ENCODE results near the gene FCGBP.
"Not testable (repeated sequence)": the region's sequence is repeated elsewhere in the genome, so short reads cannot be mapped to it uniquely, and the experiment has no call there.

The FCGBP gene

DNA sequence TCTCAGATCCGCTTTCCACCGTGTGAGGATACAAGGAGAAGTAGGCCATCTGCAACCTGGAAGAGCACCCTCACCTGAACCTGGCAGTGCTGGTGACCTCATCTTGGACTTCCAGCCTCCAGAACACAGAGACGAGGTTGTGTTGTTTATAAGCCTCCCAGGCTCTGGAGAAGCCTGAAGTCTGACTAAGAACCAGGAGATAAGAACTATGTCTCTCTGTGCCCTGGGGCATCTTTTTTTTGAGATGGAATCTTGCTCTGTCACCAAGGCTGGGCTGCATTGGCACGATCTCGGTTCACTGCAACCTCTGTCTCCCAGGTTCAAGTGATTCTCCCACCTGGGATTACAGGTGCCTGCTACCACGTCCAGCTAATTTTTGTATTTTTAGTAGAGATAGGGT lies 14.5 kb downstream of the FCGBP start:
- FAIRE-seq, result no peak
- DNase-seq (ENCODE audit: low spot score), result no peak

DNA sequence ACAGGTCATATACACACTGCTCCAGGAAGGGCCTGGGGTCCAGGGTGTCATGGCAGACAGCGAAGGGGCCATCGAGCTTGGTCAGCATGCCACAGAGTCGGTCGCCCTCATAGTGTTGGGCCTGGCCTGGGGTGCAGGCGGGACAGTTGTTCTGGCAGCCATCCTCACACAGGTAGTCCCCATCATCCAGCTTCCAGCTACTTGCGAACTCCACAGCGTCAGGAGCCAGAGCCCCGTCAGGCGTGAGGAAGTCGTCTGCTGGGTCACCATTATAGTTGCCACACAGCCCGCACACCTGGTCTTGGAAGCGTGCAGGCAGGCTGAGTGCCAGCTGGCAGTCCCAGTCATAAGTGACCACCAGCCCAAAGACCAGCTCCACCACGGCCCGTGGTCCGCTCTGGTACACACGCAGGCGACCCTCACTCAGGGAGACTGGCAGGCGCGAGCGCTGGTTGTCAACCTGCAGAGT lies 16.2 kb downstream of the FCGBP start:
- DNase-seq (ENCODE audit: low spot score) (no peak), FAIRE-seq (no peak)

DNA sequence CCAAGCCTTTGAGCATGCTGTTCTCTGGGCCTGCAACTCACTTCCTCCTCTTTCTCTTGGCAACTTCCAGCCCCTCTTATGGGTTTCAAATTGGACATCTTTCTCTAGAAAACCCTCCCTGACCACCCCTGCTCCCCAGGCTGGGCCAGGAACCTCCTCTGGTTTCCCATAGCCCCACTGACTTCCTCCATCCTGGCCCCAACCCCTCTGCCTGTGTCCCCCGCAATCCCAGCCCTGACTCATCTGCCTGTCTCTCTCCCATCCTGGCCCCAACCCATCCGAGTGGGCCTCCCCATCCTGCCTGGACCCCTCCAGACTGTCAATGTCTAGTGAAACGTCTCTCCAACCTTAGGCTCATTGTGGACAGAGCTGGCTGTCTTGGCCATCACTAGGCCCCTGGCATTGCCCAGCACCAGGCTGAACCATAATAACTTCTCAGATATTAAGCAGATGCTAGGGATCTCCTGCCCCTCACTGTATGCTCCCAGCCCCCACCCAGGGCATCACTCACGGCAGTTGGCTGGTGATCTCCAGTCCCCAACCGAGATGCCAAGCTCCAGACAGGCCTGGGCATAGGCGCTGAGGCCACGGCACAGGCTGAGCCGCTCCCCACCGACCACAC lies 16.8 kb downstream of the FCGBP start:
- DNase-seq (ENCODE audit: low spot score), result no peak
- FAIRE-seq, result no peak

DNA sequence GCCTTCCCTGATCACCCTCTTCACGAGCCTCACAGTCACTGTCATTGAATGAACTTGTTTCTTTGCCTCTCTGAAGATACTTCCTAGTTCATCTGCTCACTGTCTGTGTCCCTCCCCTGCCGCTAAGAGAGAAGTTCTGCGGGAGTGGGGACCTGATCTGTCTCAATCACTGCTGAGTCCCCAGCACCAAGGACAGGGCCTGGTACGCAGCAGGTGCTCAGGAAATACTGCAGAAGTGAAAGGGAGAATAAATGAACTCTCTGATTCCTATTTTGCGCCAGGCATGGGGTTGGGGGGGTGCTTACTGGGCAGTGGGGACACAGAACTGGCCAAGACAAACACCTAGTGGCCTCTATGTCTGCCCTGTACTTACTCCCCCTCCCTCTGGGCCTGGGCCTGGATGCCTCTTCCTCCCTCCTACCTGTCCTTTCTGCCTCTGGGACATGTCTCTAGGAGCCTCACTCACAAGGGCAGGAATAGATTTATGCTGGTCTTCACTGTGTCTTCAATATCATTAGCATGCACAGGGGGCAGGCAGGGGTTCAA lies 17.5 kb downstream of the FCGBP start:
- DNase-seq (ENCODE audit: low spot score) (no peak), FAIRE-seq (no peak)

DNA sequence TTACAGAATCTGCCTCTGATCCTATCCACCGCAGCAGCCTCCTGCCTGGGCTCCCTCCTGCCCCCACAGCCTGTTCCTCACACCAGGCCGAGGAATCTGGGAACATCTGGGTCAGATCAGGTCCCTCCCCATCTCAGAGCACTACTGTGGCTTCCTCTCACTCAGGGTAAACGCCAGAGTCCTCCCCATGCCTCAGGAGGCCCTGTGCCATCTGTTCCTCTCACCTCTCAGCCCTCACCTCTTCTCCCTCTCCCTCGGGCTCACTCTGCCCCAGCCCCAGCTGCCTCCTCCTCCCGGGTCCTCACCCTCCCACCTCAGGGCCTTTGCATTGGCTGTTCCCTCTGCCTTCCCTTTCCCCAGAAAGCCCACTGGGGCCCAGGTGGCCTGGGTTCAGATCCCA lies 18.2 kb downstream of the FCGBP start:
- FAIRE-seq (no peak), DNase-seq (ENCODE audit: low spot score) (no peak)

DNA sequence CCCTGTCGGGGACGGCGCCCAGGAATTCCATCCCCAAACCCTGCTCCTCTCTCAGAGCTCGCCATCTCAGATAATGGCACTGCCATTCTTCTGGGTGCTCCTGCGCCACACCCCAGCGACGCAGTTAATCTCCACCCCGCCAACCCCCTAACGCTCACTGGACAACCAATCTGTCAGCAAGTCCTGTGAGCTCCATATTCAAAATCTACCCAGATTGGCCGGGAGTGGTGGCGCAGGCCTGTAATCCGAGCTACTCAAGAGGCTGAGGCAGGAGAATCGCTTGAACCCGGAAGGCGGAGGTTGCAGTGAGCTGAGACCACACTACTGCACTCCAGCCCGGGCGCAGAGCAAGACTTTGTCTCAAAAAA lies 18.6 kb downstream of the FCGBP start:
- DNase-seq (ENCODE audit: low spot score), result no peak
- no peak for FAIRE-seq

DNA sequence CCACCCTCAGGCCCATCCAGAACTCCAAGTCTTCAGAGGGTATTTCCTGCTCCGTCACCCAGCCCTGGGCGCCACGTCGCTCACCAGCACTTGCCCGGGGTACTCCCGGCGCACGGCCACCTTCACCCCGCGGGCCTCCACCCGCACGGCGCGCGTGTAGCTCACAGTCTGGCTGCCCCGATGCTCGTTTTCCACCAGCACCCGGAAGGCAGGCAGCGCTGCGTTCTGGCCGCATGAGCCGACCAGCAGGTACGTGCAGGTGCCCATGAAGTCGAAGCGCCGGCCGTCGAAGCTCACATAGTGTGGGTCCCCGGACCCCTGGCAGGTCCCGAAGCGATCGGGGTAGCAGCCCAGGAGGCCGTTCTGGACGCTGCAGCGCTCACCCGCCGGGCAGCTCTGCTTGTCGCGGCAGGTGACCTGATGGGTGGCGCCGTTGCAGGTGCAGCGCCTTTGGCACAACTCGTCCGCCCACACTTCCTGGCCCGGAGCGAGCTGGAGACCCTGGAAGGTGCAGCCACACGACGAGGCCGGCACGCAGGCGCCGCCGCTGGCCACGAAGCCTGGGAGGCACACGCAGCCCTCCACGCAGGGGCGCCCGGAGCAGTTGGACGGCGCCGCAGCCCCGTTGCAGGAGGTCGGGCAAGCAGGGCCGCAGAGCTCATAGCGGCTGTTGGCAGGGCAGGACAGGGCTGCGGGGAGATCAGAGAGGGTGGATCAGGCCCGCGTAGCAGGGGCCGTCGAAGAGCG lies 19.2 kb downstream of the FCGBP start:
- FAIRE-seq, result no peak

DNA sequence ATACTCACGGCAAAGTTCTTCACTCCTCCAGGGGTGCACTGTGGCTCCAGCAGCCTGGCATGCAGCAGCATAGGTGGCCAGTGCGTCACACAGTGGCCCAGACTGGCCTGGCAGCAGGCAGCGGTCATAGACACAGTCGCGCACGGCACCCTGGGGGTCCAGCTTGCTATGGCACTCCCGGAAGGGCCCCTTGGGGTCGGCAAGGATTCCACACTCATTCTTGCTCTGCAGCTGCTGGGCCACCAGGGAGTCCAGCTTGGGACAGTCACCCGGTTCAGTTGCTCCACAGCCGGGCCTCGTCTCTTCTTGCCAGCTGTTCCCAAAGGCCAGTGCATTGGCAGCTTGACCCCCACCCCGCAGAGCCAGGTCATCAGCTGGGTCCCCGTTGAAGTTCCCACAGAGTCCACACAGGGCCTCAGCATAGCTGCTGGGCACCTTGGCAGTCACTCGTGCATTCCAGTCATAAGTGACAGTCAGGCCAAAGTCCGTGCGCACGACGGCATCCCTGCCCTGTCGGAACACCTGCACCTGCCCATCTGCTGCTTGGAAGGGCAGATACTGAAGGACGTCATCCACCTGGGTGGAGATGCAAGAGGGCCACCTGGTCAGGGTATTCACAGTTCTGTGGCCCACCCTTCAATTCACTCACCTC lies 20.6 kb downstream of the FCGBP start:
- no peak for DNase-seq (ENCODE audit: low spot score)
- FAIRE-seq, result no peak

More for the DNA sequence above, 19.2 kb downstream of the FCGBP start:
- DNase-seq (ENCODE audit: low spot score), result no peak

DNA sequence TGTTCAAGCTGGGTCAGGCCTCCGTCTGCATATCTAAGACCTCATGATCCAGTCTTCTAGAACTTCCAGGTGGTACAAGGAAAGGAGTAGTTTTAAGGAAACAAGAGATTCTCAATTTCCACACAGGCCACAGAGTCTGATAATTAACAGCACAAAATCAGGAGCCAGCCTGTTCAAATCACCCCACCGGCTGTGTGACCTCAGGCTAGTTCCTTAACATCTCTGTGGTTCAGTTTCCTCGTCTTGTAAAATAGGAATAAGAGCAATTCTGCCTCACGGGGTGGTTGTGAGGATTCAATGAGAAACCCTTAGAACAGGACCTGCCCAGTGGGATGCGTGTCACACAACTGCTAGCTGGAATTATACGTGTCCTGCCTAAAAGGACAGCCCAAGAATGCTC lies 25.6 kb downstream of the FCGBP start:
- FAIRE-seq (no peak), DNase-seq (ENCODE audit: low spot score) (no peak)

DNA sequence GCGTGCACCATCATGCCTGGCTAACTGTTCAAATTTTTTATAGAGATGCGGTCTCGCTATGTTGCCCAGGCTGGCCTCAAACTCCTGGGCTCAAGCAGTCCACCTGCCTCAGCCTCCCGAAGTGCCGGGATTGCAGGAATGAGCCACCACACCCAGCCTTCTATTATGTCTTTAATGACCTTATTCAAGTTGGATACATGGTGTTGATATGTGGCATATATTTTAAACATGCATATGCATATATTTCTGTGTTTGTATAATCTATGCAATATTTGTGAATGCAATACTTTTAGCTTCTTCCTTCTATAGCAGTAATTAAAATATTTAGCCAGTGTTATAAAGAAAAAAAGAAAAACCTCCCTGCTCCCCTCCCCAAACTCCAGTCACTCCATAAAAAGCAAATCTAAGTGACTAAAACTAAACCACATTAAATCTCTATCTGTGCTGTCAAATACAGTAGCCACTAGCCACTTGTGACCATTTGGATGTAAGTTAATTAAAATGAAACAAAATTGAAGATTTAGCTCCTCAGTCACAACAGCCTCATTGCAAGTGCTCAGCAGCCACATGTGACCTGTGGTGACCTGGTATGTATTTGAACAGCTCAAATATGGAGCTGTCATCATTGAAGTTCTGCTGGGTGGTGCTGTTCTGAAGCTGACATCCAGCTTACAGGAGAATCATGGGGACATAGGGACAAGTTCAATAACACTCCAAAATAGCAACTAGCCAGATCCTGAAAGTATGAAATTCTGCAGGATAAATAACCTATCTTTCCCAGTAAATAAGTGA lies 27.4 kb downstream of the FCGBP start:
- FAIRE-seq (no peak), DNase-seq (ENCODE audit: low spot score) (no peak)

DNA sequence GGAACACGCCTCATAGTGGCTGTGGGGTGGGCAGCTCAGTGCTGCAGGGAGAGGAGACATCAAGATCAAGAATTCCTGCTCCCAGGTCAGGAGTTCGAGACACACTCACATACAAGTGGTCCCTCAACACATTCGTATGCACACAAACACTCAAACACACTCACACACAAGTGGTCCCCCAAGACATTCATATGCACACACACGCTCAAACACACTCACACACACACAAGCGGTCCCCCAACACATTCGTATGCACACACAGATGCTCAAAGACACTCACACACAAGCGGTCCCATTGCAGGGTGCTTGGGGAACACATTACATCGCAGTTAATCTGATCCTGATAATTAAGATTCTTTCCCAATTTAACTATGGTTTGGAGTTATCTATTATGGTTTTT lies 28.2 kb downstream of the FCGBP start:
- FAIRE-seq, result no peak
- DNase-seq (ENCODE audit: low spot score), result no peak

DNA sequence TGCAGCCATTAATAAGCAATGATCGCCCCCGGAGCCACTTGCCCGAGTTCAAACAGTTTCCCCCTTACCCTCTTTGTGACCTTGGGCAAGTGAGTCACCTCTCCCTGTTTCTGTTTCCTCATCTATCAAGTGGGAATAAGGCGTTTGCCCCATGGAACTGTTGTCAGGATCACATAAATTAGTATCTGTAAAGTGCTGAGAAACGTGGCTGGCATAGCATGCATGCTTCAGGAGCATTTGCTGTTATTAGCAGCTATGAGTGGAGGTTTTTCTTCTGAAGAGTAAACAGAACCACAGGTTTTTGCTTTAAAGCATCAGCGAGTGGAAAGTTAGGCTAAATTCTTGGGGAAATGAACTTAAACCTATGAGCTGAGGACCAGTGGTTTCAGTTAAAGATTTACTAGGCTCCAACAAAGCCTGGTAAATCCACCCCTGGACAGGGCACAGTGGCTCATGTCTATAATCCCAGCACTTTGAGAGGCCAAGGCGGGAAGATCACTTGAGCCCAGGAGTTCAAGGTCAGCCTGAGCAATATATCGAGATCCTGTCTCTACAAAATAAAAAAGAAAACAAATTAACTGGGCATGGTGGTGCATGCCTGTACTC lies 30.8 kb downstream of the FCGBP start:
- not testable (repeated sequence) for FAIRE-seq; DNase-seq (ENCODE audit: low spot score)

DNA sequence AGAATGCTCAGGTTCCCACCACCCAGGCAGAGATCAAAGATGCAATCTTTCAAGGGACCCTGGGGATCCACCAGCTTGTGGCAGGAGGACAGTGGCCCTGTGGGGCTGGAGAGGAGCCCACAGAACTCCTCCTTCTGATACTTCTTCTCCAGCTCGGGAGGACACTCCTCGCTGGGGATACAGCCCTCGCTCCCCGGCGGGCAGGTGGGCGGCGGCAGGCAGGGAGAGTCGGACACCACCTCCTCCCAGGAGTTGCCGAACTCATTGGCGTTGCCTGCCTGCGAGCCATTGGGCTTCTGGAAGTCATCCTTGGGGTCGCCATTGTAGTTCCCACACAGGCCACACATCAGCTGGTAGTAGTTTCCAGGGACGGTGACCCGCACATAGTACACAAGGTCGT lies 32.1 kb downstream of the FCGBP start:
- not testable (repeated sequence) for DNase-seq (ENCODE audit: low spot score); FAIRE-seq

DNA sequence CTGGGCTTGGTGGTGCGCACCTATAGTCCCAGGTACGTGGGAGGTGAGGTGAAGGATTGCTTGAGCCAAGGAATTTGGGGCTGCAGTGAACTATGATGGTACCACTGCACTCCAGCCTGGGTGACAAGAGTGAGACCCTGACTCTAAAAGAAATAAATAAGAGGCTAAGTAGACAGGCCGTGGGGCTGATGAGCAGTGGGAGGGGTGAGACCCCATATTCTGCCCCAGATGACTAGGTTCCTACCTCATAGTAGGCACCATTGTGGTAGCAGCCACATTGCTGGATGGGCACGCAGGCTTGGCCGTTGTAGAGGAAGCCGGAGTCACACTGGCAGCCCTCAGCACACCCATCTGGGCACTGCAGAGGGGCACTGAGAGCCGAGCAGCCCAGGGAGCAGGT lies 32.8 kb downstream of the FCGBP start:
- not testable (repeated sequence) for DNase-seq (ENCODE audit: low spot score); FAIRE-seq

DNA sequence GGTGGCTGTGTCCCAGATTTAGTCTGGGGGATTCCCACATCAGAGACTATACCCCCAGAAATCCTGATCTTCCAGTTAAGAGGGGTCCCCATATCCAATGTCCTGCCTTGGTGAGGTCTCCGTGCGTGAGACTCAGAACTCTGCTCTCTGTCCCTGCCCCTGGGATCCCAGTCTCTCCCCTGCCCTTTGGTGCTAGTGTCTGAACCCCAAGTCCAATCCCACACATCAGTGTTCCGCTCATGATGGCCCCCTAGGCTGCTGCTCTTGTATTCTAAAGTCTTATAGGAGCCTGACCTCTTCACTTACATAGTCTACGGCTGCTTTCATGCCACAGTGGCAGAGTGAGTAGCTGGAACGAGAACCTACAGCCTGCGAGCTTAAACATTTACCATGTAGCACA lies 35.6 kb downstream of the FCGBP start:
- FAIRE-seq, result not testable (repeated sequence)

DNA sequence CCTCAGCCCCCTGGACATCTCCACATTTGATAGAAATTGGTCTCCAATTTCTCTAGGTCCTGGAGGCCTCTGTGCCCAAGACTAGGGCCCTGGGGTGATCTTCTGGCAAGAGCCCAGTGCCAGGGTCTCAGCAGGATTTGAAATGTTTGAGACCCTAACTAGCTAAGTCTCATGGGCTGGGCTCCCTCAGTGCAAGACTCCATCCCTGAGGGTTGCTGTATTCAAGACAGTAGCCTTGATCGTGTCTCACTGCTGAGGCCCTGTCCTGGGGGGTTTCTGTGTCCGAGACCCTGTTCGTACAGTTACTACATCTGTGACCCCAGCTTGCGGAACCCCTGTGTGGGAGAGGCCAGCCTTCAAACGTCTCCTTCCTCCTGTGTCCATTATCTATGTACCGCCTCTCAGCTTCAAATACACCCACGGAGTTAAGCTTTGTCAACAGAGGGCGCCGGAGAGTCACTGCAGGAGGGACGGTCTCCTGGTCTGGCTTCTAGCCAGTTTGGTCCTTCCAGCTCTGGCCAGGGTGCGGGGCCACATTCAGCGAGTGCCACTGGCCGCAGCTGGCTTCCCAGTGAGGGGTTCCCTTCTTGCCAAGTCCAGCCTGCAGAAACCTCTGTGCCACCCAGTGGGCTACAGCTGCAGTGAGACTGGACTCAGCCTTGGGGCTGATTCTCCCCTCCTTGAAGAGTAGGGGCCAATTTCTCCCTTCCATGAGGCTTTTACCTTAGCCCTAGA lies 36.8 kb downstream of the FCGBP start:
- DNase-seq (ENCODE audit: low spot score); FAIRE-seq: not testable (repeated sequence)

More for the DNA sequence above, 35.6 kb downstream of the FCGBP start:
- not testable (repeated sequence) for DNase-seq (ENCODE audit: low spot score)

DNA sequence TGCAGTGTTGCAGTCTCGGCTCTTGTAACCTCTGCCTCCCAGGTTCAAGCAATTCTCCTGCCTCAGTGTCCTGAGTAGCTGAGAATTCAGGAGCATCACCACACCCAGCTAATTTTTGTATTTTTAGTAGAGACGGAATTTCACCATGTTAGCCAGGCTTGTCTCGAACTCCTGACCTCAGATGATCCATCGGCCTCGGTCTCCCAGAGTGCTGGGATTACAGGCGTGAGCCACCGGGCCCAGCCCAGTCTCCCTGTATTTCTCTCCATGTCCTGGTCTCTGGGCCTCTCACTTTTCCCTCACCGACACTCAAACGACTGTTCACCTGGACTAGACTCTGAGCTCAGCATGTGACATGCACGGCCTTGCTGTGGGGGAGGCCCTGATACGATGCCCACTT lies 39.3 kb downstream of the FCGBP start:
- not testable (repeated sequence) for FAIRE-seq; DNase-seq (ENCODE audit: low spot score)

DNA sequence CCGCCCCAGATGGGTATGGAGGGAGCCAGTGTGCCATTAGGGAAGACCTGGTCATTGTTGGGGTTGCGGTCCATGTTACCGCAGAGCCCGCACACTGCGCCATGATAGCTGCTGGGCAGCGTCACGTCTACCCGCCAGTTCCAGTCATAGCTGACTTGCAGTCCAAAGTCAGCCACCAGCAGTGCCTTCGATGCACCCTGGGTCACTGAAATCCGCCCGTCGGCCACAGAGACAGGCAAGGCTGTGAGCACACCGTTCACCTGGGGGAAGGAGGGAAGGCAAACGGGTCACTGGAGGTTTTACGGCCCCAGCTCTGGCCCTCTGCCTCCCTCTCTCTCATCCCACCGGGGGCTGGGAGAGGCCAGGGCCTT lies 40.2 kb downstream of the FCGBP start:
- DNase-seq (ENCODE audit: low spot score); FAIRE-seq: not testable (repeated sequence)

DNA sequence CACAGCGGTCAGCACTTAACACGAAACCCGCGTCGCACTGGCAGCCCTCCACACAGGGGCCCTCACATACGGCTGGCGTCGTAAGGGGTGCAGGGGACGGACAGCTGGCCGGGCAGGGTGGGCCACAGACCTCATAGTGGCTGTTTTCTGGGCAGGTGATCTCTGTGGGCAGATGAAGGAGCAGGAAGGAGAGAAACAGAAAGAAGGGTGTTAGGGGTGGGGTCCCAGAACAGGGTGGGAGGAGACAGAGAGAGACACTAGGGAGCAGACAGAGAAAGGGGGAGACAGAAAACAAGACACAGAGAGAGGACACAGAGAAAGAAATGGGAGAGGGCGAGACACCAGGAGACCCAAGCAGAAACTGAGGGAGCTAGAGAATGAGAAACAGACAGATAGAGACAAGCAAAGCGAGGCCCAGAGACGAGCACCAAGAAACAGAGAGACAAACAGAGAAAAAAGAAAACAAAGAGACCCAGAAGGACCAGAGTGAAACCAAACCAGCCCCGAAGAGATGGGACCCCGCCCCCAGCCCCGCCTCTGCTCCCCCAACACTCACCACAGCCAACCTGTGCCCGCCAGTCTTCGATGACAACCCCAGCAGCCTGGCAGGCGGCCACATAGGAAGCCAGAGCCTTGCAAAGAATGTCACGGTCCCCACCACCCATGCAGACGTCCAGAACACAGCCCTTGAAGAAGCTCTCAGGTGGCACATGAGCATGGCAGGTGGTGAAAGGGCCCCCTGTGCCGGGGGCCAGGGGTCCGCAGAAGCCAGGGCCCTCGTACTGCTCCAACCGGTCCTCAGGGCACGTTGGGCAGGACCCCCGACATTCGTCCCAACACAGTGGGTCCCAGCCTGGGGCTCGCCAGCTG lies 40.8 kb downstream of the FCGBP start:
- DNase-seq (ENCODE audit: low spot score), result not testable (repeated sequence)

More for the DNA sequence above, 40.8 kb downstream of the FCGBP start:
- FAIRE-seq, result not testable (repeated sequence)
